Measurements from ENCODE around the gene PFKFB3. TPM values are rescaled to one million over a fixed set of nuclear protein-coding genes. Genes with fewer than 3 reads are reported as not detected.

Gene PFKFB3
- total RNA-seq, 4 donors from 2014 or later = 56.4 to 77.4 (median 69.2) TPM

- no peak overlapping the region for H3K4me3 ChIP-seq (ENCODE audit: low read depth, poor library complexity, severe bottlenecking)
- intact Hi-C loops (cut with DNase I; ENCODE audit: low total_unique reads) = no loop called here
- no peak for DNase-seq (ENCODE audit: low spot score in 2 of 2)
- WGBS, 2 donors = 73 to 77% methylated on average over 21 to 29 of the region's 30 CpGs
- no peak for TF ChIP-seq POLR2A (IDR thresholded peaks at IDR 0.05)
- TF ChIP-seq CTCF (IDR thresholded peaks at IDR 0.05) = no peak
Measured at GRCh38 chr10:6211671-6212635, 9.2 kb downstream of the PFKFB3 start.

GRCh38 chr10:6212806-6213205 is 10.1 kb downstream of the PFKFB3 start:
- H3K4me3 ChIP-seq (ENCODE audit: low read depth, poor library complexity, severe bottlenecking) = no peak overlapping the region
- TF ChIP-seq POLR2A (IDR thresholded peaks at IDR 0.05) (no peak), CTCF (IDR thresholded peaks at IDR 0.05) (no peak)
- 86 to 88% methylated on average over 3 of the region's 3 CpGs for WGBS, 2 donors
- intact Hi-C loops (cut with DNase I; ENCODE audit: low total_unique reads) = no loop called here
- DNase-seq (ENCODE audit: low spot score in 2 of 2) = no peak

- TF ChIP-seq POLR2A (IDR thresholded peaks at IDR 0.05) (no peak), CTCF (IDR thresholded peaks at IDR 0.05) (no peak)
- intact Hi-C loops (cut with DNase I; ENCODE audit: low total_unique reads) = no loop called here
- 82 to 89% methylated on average over 17 of the region's 17 CpGs for WGBS, 2 donors
- no peak overlapping the region for H3K4me3 ChIP-seq (ENCODE audit: low read depth, poor library complexity, severe bottlenecking)
- DNase-seq (ENCODE audit: low spot score in 2 of 2) = no peak
Measured at GRCh38 chr10:6213257-6213905, 10.6 kb downstream of the PFKFB3 start.

- 97% methylated on average over 5 of the region's 5 CpGs for WGBS, 2 donors
- intact Hi-C loops (cut with DNase I; ENCODE audit: low total_unique reads) = no loop called here
Measured at GRCh38 chr10:6213908-6214307, 11.2 kb downstream of the PFKFB3 start.

GRCh38 chr10:6214612-6215011 is 11.9 kb downstream of the PFKFB3 start:
- intact Hi-C loops (cut with DNase I; ENCODE audit: low total_unique reads) = no loop called here
- TF ChIP-seq CTCF (IDR thresholded peaks at IDR 0.05) (no peak), POLR2A (IDR thresholded peaks at IDR 0.05) (no peak)
- DNase-seq (ENCODE audit: low spot score in 2 of 2) = no peak
- no peak overlapping the region for H3K4me3 ChIP-seq (ENCODE audit: low read depth, poor library complexity, severe bottlenecking)
- 96 to 97% methylated on average over 7 of the region's 7 CpGs for WGBS, 2 donors

More at GRCh38 chr10:6213908-6214307, 11.2 kb downstream of the PFKFB3 start:
- no peak overlapping the region for H3K4me3 ChIP-seq (ENCODE audit: low read depth, poor library complexity, severe bottlenecking)
- DNase-seq (ENCODE audit: low spot score in 2 of 2) = no peak
- no peak for TF ChIP-seq CTCF (IDR thresholded peaks at IDR 0.05)
- no peak for TF ChIP-seq POLR2A (IDR thresholded peaks at IDR 0.05)
